OCI-LY1 (cell line): Measurements from ENCODE around the gene COL25A1.

Source experiments
- H2AFZ ChIP-seq: fragments of 200-600 bp; sonication (generic), shearing (Covaris generic); 2 replicates; pipeline ENCODE4 v1.6.0; 2014; ENCODE audit warnings: antibody characterized with exemption, mild to moderate bottlenecking, low read length
- H3F3A ChIP-seq: fragments of 200-600 bp; sonication (generic), shearing (Covaris generic); 2 replicates; pipeline ENCODE4 v1.6.0; 2014; ENCODE audit warnings: mild to moderate bottlenecking, antibody characterized with exemption, low read length, moderate library complexity; ENCODE audit not compliant: insufficient read depth
- H3K27ac ChIP-seq: fragments of 200-600 bp; sonication (generic); 2 replicates; pipeline ENCODE4 v1.5.1; 2014; ENCODE audit warnings: low read length, mixed run types, mild to moderate bottlenecking, low read depth; ENCODE audit not compliant: poor library complexity, severe bottlenecking
- H3K27me3 ChIP-seq: fragments of 200-600 bp; sonication (generic); 2 replicates; pipeline ENCODE4 v1.6.0; 2014; ENCODE audit warnings: antibody characterized with exemption, mild to moderate bottlenecking, low read length, moderate library complexity; ENCODE audit not compliant: insufficient read depth
- H3K36me3 ChIP-seq: fragments of 200-600 bp; sonication (generic); 2 replicates; pipeline ENCODE4 v1.6.1; 2014; ENCODE audit warnings: mild to moderate bottlenecking, antibody characterized with exemption, low read length, moderate library complexity, mixed read lengths; ENCODE audit not compliant: insufficient read depth
- H3K4me1 ChIP-seq: fragments of 200-600 bp; sonication (generic); 2 replicates; pipeline ENCODE4 v1.5.1; 2014; ENCODE audit warnings: mild to moderate bottlenecking, low read length, moderate library complexity; ENCODE audit not compliant: insufficient read depth, severe bottlenecking
- H3K4me2 ChIP-seq: fragments of 200-600 bp; sonication (generic), shearing (Covaris generic); 2 replicates; pipeline ENCODE4 v1.6.1; 2014; ENCODE audit warnings: low read length
- H3K4me3 ChIP-seq: fragments of 200-600 bp; sonication (generic); 2 replicates; pipeline ENCODE4 v1.5.1; 2014; ENCODE audit warnings: low read length, low read depth, mild to moderate bottlenecking, mixed read lengths; ENCODE audit not compliant: poor library complexity, severe bottlenecking
- H3K79me2 ChIP-seq: fragments of 200-600 bp; shearing (Covaris generic); 2 replicates; pipeline ENCODE4 v1.6.1; 2016; ENCODE audit warnings: mixed run types, low read length, mixed read lengths; ENCODE audit not compliant: insufficient read depth
- H3K9ac ChIP-seq: fragments of 200-600 bp; sonication (generic), shearing (Covaris generic); 2 replicates; pipeline ENCODE4 v1.6.1; 2014; ENCODE audit warnings: mild to moderate bottlenecking, low read length, mixed read lengths
- H3K9me2 ChIP-seq: fragments of 200-600 bp; sonication (generic), shearing (Covaris generic); 2 replicates; pipeline ENCODE4 v1.6.1; 2014; ENCODE audit warnings: low read depth, mild to moderate bottlenecking, low read length, mixed read lengths
- H3K9me3 ChIP-seq: fragments of 200-600 bp; shearing (Covaris generic); 2 replicates; pipeline ENCODE4 v1.6.1; 2014; ENCODE audit warnings: low read length, mixed read lengths
- H4K20me1 ChIP-seq: fragments of 200-600 bp; sonication (generic), shearing (Covaris generic); 2 replicates; pipeline ENCODE4 v1.6.0; 2016; ENCODE audit warnings: mild to moderate bottlenecking, low read length; ENCODE audit not compliant: insufficient read depth
- CTCF ChIP-seq: fragments of 200-600 bp; sonication (generic), shearing (Covaris generic); IDR thresholded peaks from 2 replicates; pipeline ENCODE4 v1.5.1; 2017; ENCODE audit warnings: mild to moderate bottlenecking, antibody characterized with exemption, low read length, moderate library complexity, mixed read lengths
- EZH2 ChIP-seq: fragments of 200-600 bp; sonication (generic), shearing (Covaris generic); IDR thresholded peaks from 2 replicates; pipeline ENCODE4 v1.8.0; 2017; ENCODE audit warnings: borderline replicate concordance, mixed run types, mild to moderate bottlenecking, antibody characterized with exemption, low read length, moderate library complexity, mixed read lengths

COL25A1 gene

GRCh38 chr4:109234596-109234995 is 67.9 kb downstream of the COL25A1 start:
- TF ChIP-seq EZH2 (no peak), CTCF (no peak)
- Histone ChIP-seq H3K9me3 (no peaks in the 10 kb centered on the region), H3K9me2 (no peaks in the 10 kb centered on the region), H3K9ac (no peak overlapping the region), H3K4me3 (no peak overlapping the region), H2AFZ (no peak overlapping the region), H3K27ac (no peak overlapping the region), H3K36me3 (no peaks in the 10 kb centered on the region), H3K79me2 (no peaks in the 10 kb centered on the region), H3K4me2 (no peak overlapping the region), H3K27me3 (no peaks in the 10 kb centered on the region), H3K4me1 (no peaks in the 10 kb centered on the region), H3F3A (no peaks in the 10 kb centered on the region), H4K20me1 (no peaks in the 10 kb centered on the region)

GRCh38 chr4:109233570-109233969 is 68.9 kb downstream of the COL25A1 start:
- TF ChIP-seq EZH2 (no peak), CTCF (no peak)
- Histone ChIP-seq H3F3A (no peaks in the 10 kb centered on the region), H3K4me2 (no peak overlapping the region), H3K4me1 (no peaks in the 10 kb centered on the region), H3K27ac (no peak overlapping the region), H3K9me2 (no peaks in the 10 kb centered on the region), H3K36me3 (no peaks in the 10 kb centered on the region), H3K9me3 (no peaks in the 10 kb centered on the region), H3K4me3 (no peak overlapping the region), H3K27me3 (no peaks in the 10 kb centered on the region), H3K9ac (no peak overlapping the region), H2AFZ (no peak overlapping the region), H3K79me2 (no peaks in the 10 kb centered on the region), H4K20me1 (no peaks in the 10 kb centered on the region)

DNA sequence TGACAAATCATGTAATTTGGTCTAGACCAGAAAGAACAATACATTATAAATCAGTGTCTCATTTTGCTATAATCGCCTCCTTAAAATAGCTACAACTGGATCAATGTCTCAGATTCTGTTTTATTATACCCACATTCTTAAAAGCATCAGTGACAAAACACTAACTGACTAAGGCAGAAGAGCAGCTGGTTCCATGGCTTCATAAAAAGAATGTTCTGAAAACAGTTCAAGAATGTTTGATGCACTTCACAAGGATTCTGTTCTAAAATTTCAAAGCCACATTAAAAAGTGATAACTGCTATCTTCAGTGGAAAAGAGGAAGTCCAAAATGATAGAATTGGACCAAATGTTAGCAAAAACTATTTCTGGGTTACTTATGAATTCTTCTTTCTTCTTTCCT is 69.8 kb downstream of the COL25A1 start:
- H2AFZ ChIP-seq: no peak overlapping the region

More for the DNA sequence above, 69.8 kb downstream of the COL25A1 start:
- Histone ChIP-seq H3K9me3 (no peaks in the 10 kb centered on the region), H3K79me2 (no peaks in the 10 kb centered on the region), H3K36me3 (no peaks in the 10 kb centered on the region), H3K4me1 (no peaks in the 10 kb centered on the region), H3K27ac (no peak overlapping the region), H3K9me2 (no peaks in the 10 kb centered on the region), H4K20me1 (no peaks in the 10 kb centered on the region), H3K4me3 (no peak overlapping the region), H3F3A (no peaks in the 10 kb centered on the region), H3K4me2 (no peak overlapping the region), H3K27me3 (no peaks in the 10 kb centered on the region), H3K9ac (no peak overlapping the region)
- TF ChIP-seq CTCF: no peak
- no peak for TF ChIP-seq EZH2
